ENCODE data around the gene BLM.
"Not testable (repeated sequence)": the region's sequence is repeated elsewhere in the genome, so short reads cannot be mapped to it uniquely, and the experiment has no call there.

Gene BLM

DNA sequence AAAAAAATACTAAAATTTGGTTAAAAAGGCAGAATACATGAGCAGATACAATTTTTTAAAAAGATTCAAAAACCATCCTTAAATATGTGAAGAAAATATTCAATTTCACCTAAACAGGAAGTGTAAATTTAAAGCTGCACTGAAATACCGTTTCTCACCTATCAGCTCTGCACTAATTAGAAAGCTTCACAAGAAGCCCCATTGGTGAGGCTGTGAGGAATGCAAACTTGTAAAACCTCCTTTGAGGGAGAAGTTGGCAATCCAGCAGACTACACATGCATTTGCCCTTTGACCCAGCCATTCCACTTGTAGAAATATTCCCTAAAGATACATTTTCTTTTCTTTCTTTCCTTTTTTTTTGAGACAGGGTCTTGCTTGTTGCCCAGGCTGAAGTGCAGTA, 18.8 kb downstream of the BLM start:
- FAIRE-seq (no peak), DNase-seq (ENCODE audit: insufficient read length, low spot score) (no peak)
- no peak for TF ChIP-seq POLR2A (IDR thresholded peaks at IDR 0.05; ENCODE audit: low read depth, low read length)

DNA sequence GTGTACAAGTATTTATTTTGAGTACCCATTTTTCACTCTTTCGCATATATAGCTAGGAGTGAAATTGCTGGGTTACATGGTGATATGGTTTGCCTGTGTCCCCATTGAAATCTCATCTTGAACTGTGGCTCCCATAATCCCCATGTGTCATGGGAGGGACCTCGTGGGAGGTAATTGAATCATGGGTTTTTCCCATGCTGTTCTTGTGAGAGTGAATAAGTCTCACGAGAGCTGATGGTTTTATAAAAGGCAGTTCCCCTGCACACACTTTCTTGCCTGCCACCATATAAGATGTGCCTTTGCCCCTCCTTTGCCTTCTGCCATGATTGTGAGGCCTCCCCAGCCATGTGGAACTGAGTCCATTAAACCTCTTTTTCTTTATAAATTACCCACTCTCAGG, 23.4 kb downstream of the BLM start:
- not testable (repeated sequence) for FAIRE-seq; DNase-seq (ENCODE audit: insufficient read length, low spot score)

DNA sequence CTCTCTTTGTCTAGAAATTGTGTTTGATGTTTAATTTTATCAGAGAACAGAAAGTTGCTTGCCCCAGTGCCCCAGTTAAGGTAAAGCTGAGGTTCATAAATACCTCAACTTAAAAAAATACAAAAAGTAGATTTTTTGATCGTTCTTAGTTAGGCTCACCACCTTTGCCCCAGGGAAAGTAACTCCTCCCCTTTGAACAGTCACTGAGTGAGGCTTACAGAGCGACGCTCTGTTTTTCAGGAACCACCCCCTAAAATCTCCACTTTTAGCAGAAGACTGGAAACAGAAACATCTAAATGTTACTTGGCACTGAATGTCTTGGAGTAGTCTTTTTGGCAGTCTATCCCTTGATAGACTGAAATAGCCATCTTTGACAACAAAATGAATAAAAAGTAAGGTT, 24.9 kb downstream of the BLM start:
- FAIRE-seq (no peak), DNase-seq (ENCODE audit: insufficient read length, low spot score) (no peak)
- no peak for TF ChIP-seq POLR2A (IDR thresholded peaks at IDR 0.05; ENCODE audit: low read depth, low read length)

DNA sequence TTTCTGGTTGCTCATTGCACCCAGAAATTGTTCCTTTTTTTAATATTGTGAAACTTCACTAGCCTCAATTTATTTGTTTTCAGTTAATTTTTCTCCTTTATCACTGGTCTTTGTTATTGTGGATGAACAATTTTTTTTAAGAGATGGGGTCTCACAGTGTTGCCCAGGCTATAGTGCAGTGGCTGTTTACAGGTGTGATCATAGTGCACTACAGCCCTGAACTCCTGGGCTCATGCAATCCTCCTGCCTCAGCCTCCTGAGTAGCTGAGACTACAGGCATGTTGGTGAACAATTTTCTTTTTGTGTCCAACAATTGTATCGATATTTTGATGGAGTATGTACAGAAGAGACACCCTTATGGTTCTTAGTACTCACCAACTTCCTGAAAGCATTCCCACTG, 26.3 kb downstream of the BLM start:
- DNase-seq (ENCODE audit: insufficient read length, low spot score) (no peak), FAIRE-seq (no peak)

DNA sequence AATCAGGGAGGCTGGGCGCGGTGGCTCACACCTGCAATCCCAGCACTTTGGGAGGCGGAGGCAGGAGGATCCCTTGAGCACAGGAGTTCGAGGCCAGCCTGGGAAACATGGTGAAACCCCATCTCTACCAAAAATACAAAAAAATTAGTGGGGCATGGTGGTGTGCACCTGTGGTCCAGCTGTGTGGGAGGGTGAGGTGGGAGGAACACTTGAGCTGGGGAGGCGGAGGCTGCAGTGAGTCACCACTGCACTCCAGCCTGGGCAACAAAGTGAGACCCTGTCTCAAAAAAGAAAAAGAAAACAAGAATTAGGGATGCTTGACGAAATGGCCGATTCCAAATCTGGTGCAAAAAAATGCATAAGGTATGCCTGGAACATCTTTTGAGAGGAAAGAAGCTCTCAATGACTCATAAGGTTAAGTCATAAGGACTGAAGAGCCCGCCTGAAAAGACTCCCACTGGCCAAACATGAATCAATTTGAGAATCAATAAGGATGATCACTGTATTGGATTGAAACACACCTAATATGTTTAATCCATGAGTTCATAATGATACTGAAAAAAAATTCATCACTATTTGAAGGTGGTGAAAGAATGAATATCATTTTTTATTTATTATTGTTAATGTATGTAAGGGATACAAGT, 27.7 kb downstream of the BLM start:
- no peak for DNase-seq (ENCODE audit: insufficient read length, low spot score)
- no peak for TF ChIP-seq POLR2A (IDR thresholded peaks at IDR 0.05; ENCODE audit: low read depth, low read length)
- FAIRE-seq = no peak

More for the DNA sequence above, 26.3 kb downstream of the BLM start:
- no peak for TF ChIP-seq POLR2A (IDR thresholded peaks at IDR 0.05; ENCODE audit: low read depth, low read length)

DNA sequence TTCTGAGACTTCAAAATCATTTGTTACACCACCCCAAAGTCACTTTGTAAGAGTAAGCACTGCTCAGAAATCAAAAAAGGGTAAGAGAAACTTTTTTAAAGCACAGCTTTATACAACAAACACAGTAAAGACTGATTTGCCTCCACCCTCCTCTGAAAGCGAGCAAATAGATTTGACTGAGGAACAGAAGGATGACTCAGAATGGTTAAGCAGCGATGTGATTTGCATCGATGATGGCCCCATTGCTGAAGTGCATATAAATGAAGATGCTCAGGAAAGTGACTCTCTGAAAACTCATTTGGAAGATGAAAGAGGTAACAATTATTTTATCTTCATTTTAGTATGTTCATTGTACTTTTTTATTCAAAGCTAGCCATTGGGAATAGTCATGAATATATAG, 32.6 kb downstream of the BLM start:
- no peak for FAIRE-seq

DNA sequence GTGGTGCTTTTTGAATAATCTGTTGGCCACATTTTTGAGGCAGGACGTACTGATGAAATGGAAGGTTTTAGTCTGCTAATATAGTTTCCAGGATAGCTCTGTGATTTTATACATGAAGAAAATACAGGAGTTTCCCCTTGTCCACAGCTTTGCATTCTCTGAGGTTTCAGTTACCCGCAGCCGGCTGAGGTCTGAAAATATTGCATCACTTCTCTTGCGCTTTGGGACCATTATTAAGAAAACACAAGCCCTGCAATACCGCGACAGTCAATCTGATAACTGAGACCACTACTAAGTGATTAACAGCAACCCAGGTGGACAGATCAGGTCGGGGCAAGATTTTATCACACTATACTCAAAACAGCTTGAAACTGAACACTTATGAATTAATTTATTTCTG, 33.0 kb downstream of the BLM start:
- DNase-seq (ENCODE audit: insufficient read length, low spot score) = no peak
- FAIRE-seq = no peak
- no peak for TF ChIP-seq POLR2A (IDR thresholded peaks at IDR 0.05; ENCODE audit: low read depth, low read length)

More for the DNA sequence above, 32.6 kb downstream of the BLM start:
- no peak for TF ChIP-seq POLR2A (IDR thresholded peaks at IDR 0.05; ENCODE audit: low read depth, low read length)
- DNase-seq (ENCODE audit: insufficient read length, low spot score) = no peak

DNA sequence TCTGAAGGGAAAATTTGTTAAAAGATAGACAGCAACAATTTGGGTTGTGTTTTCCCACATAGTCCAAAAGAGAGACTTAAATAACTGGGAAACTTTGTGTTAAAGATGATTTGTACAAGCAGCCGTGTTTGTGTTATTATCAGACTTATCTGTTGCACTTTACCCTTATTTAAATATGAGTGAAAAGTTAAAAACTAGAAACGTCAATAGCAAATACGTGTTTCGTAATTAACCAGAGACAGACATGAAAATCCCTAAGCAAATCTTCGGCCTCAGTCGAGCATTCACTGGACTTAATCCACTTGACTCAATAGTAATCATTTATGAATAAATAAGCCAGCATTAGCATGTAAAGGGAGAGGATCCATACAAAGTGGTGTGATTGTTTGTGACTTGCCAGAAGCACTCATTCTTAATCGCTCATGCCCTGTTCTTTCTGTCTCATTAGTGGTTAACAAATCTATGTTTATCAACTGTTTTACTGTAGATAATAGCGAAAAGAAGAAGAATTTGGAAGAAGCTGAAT, 34.2 kb downstream of the BLM start:
- FAIRE-seq = no peak
- no peak for DNase-seq (ENCODE audit: insufficient read length, low spot score)
- no peak for TF ChIP-seq POLR2A (IDR thresholded peaks at IDR 0.05; ENCODE audit: low read depth, low read length)

DNA sequence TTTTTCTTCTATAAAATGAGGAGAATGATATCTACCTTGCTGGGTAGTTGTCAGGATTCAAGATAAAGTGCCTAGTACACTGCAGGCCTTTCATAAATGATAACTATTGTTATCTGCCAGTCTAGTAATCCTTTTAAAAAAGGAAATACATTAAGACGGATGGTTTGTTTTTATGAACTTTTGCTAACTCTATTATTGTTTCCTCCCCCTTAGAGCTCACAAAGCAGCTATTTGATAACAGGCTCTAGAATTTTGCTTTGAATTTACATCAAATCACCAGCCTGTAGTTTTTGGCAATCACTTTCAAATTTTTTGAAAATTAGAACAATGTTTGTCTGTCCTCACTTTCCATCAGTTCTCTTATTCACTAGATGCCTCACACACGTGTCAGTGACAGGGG, 39.8 kb downstream of the BLM start:
- no peak for DNase-seq (ENCODE audit: insufficient read length, low spot score)
- no peak for FAIRE-seq
- no peak for TF ChIP-seq POLR2A (IDR thresholded peaks at IDR 0.05; ENCODE audit: low read depth, low read length)

DNA sequence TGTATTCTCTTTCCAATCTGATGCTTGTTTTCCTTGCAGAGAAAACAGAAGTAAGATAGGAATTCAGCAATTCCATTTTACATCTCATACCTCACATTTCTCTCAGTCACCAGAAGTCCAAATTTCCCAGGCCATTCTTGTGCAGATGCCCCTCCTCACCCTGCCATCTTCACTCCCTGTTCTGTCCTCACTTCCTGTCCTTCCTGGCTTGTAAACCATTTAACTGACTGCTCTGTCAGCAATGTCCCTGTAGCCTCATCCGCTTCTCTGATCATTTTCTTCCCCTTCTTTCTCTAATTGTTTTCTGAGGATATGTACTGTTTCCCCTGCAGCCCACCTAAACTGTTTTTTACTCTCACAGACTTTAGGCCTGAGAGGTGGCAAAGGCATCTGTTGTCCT, 40.3 kb downstream of the BLM start:
- FAIRE-seq = no peak
- TF ChIP-seq POLR2A (IDR thresholded peaks at IDR 0.05; ENCODE audit: low read depth, low read length) = no peak
- no peak for DNase-seq (ENCODE audit: insufficient read length, low spot score)

DNA sequence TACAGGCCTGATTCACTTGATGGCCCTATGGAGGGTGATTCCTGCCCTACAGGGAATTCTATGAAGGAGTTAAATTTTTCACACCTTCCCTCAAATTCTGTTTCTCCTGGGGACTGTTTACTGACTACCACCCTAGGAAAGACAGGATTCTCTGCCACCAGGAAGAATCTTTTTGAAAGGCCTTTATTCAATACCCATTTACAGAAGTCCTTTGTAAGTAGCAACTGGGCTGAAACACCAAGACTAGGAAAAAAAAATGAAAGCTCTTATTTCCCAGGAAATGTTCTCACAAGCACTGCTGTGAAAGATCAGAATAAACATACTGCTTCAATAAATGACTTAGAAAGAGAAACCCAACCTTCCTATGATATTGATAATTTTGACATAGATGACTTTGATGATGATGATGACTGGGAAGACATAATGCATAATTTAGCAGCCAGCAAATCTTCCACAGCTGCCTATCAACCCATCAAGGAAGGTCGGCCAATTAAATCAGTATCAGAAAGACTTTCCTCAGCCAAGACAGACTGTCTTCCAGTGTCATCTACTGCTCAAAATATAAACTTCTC, 43.6 kb downstream of the BLM start:
- FAIRE-seq = no peak
- TF ChIP-seq POLR2A (IDR thresholded peaks at IDR 0.05; ENCODE audit: low read depth, low read length) = no peak
- DNase-seq (ENCODE audit: insufficient read length, low spot score) = no peak

DNA sequence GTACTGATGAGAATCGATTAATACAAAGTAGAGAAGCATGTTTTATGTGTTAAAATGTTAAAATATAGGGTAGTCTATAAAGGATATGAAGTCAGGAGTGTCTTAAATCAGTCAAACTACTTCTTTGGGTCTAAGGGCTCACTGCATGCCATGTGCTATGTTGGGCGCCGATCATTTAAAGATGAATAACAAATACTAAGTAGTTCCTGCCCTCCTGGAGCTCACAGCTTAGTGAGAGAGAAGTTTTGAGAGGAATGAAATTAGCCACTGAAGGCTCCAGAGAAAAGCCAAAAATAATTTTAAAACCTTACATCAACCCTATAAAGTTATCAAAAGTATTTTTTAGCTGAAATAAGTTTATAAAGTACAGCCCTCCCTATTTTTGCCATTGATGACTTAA, 44.5 kb downstream of the BLM start:
- DNase-seq (ENCODE audit: insufficient read length, low spot score) (no peak), FAIRE-seq (no peak)
- no peak for TF ChIP-seq POLR2A (IDR thresholded peaks at IDR 0.05; ENCODE audit: low read depth, low read length)

DNA sequence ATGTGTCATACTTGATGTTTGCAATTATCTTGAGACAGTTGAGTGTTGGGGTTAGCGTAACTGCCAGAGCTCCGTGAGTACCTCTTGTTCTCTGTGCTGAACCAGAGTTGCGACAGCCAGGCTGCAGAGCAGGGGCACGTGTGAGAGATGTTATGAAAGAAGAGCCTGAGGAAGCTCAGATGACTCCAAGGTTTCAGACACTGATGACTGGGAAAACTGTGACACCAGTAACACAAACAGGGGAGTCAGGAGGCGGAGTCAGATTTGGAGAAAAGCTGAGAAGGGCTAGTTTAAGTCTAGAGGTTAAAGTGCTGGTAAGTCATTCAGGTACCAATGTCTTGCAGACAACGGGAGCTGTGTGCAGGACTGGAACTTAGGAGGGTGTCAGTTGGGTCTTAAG, 45.0 kb downstream of the BLM start:
- TF ChIP-seq POLR2A (IDR thresholded peaks at IDR 0.05; ENCODE audit: low read depth, low read length) = no peak
- DNase-seq (ENCODE audit: insufficient read length, low spot score) = no peak
- no peak for FAIRE-seq

DNA sequence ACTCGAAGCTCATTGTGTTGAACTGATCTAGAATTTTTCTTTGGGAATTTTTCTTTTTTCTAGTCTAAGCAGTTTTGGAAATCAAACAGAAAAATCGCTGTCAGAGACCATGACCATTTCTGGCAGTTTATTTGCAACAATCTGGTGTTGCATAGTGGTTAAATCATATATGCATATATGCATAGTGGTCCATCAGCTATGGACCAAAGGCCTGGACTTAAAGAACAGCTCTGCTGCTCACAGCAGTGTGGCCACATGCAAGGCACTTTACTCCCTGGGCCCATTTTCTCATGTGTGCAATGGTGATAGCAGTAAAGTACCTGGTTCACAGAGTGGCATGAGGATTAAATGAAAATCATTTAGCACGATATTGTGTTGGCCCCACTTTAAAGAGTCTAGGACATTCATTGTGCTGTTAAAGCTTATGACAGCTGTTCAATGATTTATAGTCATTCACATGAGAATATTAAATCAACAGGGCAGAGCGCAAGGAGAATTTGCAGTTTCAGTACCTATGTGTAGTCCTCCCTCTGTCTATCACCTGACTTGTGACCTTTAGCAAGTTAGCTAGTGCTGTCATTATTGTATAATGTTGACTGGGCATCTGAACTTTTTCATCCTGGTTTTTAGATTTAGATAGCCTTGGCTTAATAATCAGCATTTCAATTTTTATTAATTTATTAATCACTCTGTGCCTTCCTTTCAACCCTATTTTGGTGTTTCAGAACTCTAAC, 46.4 kb downstream of the BLM start:
- no peak for FAIRE-seq

DNA sequence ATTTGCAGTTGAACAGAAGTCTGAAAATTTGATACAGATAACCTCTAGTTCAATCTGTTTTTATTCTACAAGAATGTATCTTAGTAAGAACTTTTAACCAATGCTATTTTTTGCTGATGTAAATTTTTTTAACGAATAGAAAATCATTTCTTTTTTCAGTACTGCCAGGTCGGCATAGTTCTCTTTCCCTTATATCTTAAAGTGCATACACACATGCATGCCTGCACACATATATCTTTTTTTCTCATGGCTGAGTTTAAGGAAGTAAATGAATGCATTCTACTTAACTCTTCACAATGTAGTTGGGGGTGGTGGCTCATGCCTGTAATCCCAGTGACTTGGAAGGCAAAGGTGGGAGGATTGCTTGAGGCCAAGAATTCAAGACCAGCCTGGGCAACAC, 48.4 kb downstream of the BLM start:
- DNase-seq (ENCODE audit: insufficient read length, low spot score) = no peak
- no peak for TF ChIP-seq POLR2A (IDR thresholded peaks at IDR 0.05; ENCODE audit: low read depth, low read length)
- no peak for FAIRE-seq

More for the DNA sequence above, 46.4 kb downstream of the BLM start:
- DNase-seq (ENCODE audit: insufficient read length, low spot score) = no peak
- no peak for TF ChIP-seq POLR2A (IDR thresholded peaks at IDR 0.05; ENCODE audit: low read depth, low read length)
